ENCODE measurements around the gene PSME1.

DNA sequence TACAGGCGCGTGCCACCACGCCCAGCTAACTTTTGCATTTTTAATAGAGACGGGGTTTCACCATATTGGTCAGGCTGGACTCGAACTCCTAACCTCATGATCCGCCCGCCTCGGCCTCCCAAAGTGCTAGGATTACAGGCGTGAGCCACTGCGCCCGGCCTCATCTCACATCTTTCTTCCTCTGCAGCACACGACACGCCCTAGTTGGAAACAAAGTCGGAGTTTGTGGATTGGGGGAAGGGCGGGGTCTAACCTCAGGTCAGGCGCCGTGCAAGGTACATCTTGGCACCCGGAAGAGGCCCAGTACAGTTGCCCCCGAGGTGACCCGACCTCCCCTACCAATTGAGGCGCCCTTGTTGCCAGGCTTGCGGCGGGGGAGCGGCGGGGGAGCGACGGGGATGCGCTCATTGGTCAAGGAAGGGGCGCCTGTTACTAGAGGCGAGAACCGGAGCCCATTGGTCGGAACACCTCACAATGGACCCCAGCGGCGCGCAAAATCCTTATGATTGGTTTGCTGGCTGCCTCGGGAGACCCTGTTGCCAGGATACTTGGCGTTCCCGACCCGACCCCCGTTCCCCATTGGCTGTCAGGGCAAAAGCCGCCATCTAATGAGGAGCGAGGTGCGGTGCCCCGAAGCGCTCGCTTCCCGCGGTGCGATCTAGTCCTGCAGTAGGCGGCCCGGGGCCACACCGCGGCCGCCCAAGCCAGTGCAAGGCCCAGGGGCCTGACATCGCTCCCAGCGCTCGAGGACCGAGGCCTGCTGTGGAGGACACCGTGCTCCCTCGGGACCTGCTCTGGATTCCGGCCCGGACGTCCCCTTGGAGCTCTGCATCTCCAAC is 35.6 kb downstream of the PSME1 start, which contains the start of gene REC8:
- TF ChIP-seq EP300 (IDR thresholded peaks at IDR 0.05; ENCODE audit: borderline replicate concordance) = no peak
- no peak for TF ChIP-seq ZBTB7A (IDR thresholded peaks at IDR 0.05; ENCODE audit: low read depth)
- no peak for TF ChIP-seq RAD21 (IDR thresholded peaks at IDR 0.05; ENCODE audit: low read depth)
- no peak for TF ChIP-seq EGR1 (IDR thresholded peaks at IDR 0.05)
- TF ChIP-seq FOXM1 (IDR thresholded peaks at IDR 0.05; ENCODE audit: borderline replicate concordance, low read depth) = no peak
- no peak for TF ChIP-seq CREB1 (IDR thresholded peaks at IDR 0.05; ENCODE audit: low read depth)
- TF ChIP-seq TCF12 (IDR thresholded peaks at IDR 0.05; ENCODE audit: low read depth) = no peak
- TF ChIP-seq, protein P1, sequence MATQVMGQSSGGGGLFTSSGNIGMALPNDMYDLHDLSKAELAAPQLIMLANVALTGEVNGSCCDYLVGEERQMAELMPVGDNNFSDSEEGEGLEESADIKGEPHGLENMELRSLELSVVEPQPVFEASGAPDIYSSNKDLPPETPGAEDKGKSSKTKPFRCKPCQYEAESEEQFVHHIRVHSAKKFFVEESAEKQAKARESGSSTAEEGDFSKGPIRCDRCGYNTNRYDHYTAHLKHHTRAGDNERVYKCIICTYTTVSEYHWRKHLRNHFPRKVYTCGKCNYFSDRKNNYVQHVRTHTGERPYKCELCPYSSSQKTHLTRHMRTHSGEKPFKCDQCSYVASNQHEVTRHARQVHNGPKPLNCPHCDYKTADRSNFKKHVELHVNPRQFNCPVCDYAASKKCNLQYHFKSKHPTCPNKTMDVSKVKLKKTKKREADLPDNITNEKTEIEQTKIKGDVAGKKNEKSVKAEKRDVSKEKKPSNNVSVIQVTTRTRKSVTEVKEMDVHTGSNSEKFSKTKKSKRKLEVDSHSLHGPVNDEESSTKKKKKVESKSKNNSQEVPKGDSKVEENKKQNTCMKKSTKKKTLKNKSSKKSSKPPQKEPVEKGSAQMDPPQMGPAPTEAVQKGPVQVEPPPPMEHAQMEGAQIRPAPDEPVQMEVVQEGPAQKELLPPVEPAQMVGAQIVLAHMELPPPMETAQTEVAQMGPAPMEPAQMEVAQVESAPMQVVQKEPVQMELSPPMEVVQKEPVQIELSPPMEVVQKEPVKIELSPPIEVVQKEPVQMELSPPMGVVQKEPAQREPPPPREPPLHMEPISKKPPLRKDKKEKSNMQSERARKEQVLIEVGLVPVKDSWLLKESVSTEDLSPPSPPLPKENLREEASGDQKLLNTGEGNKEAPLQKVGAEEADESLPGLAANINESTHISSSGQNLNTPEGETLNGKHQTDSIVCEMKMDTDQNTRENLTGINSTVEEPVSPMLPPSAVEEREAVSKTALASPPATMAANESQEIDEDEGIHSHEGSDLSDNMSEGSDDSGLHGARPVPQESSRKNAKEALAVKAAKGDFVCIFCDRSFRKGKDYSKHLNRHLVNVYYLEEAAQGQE (IDR thresholded peaks at IDR 0.05; ENCODE audit: low read depth) = no peak
- TF ChIP-seq YY1 (IDR thresholded peaks at IDR 0.05; ENCODE audit: low read depth) = no peak
- TF ChIP-seq, protein P2, sequence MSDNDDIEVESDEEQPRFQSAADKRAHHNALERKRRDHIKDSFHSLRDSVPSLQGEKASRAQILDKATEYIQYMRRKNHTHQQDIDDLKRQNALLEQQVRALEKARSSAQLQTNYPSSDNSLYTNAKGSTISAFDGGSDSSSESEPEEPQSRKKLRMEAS (IDR thresholded peaks at IDR 0.05) = no peak
- no peak for TF ChIP-seq TEAD4 (IDR thresholded peaks at IDR 0.05)
- TF ChIP-seq CEBPB (IDR thresholded peaks at IDR 0.05) = no peak

Data from Ishikawa (cell line).